HEK293 (cell line): ENCODE results near the gene EXOC1.

Source experiments
- CTCF ChIA-PET: fragments of 350-600 bp; formaldehyde crosslinking; extraction: SDS; loops from one replicate; lab custom pipeline; 2021; ENCODE audit warnings: antibody characterized with exemption; lab: Yijun Ruan, JAX
- POLR2A ChIA-PET: fragments of 300-600 bp; formaldehyde crosslinking; extraction: SDS; loops from one replicate; lab custom pipeline; 2020; ENCODE audit warnings: antibody characterized with exemption, inconsistent platforms; lab: Yijun Ruan, JAX
- H3K27ac ChIP-seq: fragments of 200-500 bp; sonication (Bioruptor generic); 2 replicates; pipeline ENCODE4 v1.5.1; 2014; ENCODE audit warnings: low read depth, low read length, control low read depth, inconsistent platforms; ENCODE audit errors: extremely low read depth
- H3K36me3 ChIP-seq, 2 experiments: fragments of 200-500 bp in 1 of 2; sonication (Bioruptor generic) in 1 of 2; 1 replicate in 1 of 2; 2 replicates in 1 of 2; pipeline ENCODE4 v1.5.1; 2014 to 2017; ENCODE audit warnings: inconsistent platforms in 2 of 2, low read length in 2 of 2; ENCODE audit not compliant: control insufficient read depth in 2 of 2, insufficient read depth in 1 of 2
- H3K4me1 ChIP-seq: fragments of 200-500 bp; sonication (Bioruptor generic); 2 replicates; pipeline ENCODE4 v1.5.1; 2014; ENCODE audit warnings: mild to moderate bottlenecking, low read length, inconsistent platforms; ENCODE audit not compliant: control insufficient read depth, insufficient read depth
- H3K4me3 ChIP-seq: 2 replicates; pipeline ENCODE4 v1.5.1; 2011; ENCODE audit warnings: low read depth, mild to moderate bottlenecking, control low read depth, low read length, moderate library complexity
- H3K9me3 ChIP-seq: fragments of 200-500 bp; sonication (Bioruptor generic); 2 replicates; pipeline ENCODE4 v1.5.1; 2014; ENCODE audit warnings: low read depth, low read length, inconsistent platforms; ENCODE audit not compliant: control insufficient read depth, insufficient read depth
- CTCF ChIP-seq: fragments of 450-650 bp; formaldehyde crosslinking; IDR thresholded peaks from 2 replicates; pipeline ENCODE4 v1.5.1; 2016; ENCODE audit warnings: missing biosample characterization, missing genetic modification characterization
- IKZF3 ChIP-seq: fragments of 450-650 bp; IDR thresholded peaks from 2 replicates; pipeline ENCODE4 v1.5.0; 2018; ENCODE audit warnings: missing biosample characterization, mild to moderate bottlenecking, missing genetic modification characterization, moderate library complexity
- MYNN ChIP-seq: fragments of 450-650 bp; formaldehyde crosslinking; IDR thresholded peaks from 2 replicates; pipeline ENCODE4 v1.5.1; 2016; ENCODE audit warnings: missing biosample characterization, missing genetic modification characterization, borderline replicate concordance
- REST ChIP-seq: fragments of 450-650 bp; formaldehyde crosslinking; IDR thresholded peaks from 2 replicates; pipeline ENCODE4 v1.5.1; 2016; ENCODE audit warnings: missing biosample characterization, missing genetic modification characterization
- SCRT2 ChIP-seq: fragments of 450-650 bp; formaldehyde crosslinking; IDR thresholded peaks from 2 replicates; pipeline ENCODE4 v1.5.1; 2016; ENCODE audit warnings: missing biosample characterization, missing genetic modification characterization
- ZBTB49 ChIP-seq: fragments of 450-650 bp; formaldehyde crosslinking; IDR thresholded peaks from 2 replicates; pipeline ENCODE4 v1.5.1; 2016; ENCODE audit warnings: missing biosample characterization, missing genetic modification characterization, low read depth
- ZBTB8A ChIP-seq: fragments of 450-650 bp; formaldehyde crosslinking; IDR thresholded peaks from 2 replicates; pipeline ENCODE4 v1.5.1; 2016; ENCODE audit warnings: missing biosample characterization, missing genetic modification characterization
- ZIC2 ChIP-seq: fragments of 450-650 bp; formaldehyde crosslinking; IDR thresholded peaks from 2 replicates; pipeline ENCODE4 v1.5.1; 2016; ENCODE audit warnings: missing biosample characterization, missing genetic modification characterization
- ZNF132 ChIP-seq: fragments of 450-650 bp; formaldehyde crosslinking; IDR thresholded peaks from 2 replicates; pipeline ENCODE4 v1.5.1; 2017; ENCODE audit warnings: missing biosample characterization, missing genetic modification characterization, borderline replicate concordance
- ZNF146 ChIP-seq: fragments of 450-650 bp; formaldehyde crosslinking; IDR thresholded peaks from 2 replicates; pipeline ENCODE4 v1.5.1; 2016; ENCODE audit warnings: missing biosample characterization, missing genetic modification characterization
- ZNF184 ChIP-seq: fragments of 450-650 bp; IDR thresholded peaks from 2 replicates; pipeline ENCODE4 v1.5.1; 2018; ENCODE audit warnings: missing biosample characterization, mild to moderate bottlenecking, missing genetic modification characterization
- ZNF19 ChIP-seq: fragments of 450-650 bp; formaldehyde crosslinking; IDR thresholded peaks from 2 replicates; pipeline ENCODE4; 2016; ENCODE audit warnings: missing biosample characterization, missing genetic modification characterization, low read depth
- ZNF391 ChIP-seq: fragments of 450-650 bp; formaldehyde crosslinking; IDR thresholded peaks from 2 replicates; pipeline ENCODE4 v1.5.1; 2016; ENCODE audit warnings: low read depth, missing biosample characterization, missing genetic modification characterization, borderline replicate concordance
- ZNF549 ChIP-seq: fragments of 450-650 bp; IDR thresholded peaks from 2 replicates; pipeline ENCODE4 v1.5.1; 2018; ENCODE audit warnings: missing biosample characterization, missing genetic modification characterization, mild to moderate bottlenecking, inconsistent platforms, moderate library complexity
- ZNF610 ChIP-seq: fragments of 450-650 bp; formaldehyde crosslinking; IDR thresholded peaks from 2 replicates; pipeline ENCODE4 v1.5.1; 2016; ENCODE audit warnings: missing biosample characterization, missing genetic modification characterization, borderline replicate concordance
- ZNF621 ChIP-seq: fragments of 450-650 bp; formaldehyde crosslinking; IDR thresholded peaks from 2 replicates; pipeline ENCODE4 v1.5.1; 2017; ENCODE audit warnings: missing biosample characterization, missing genetic modification characterization
- ZNF624 ChIP-seq: fragments of 450-650 bp; formaldehyde crosslinking; IDR thresholded peaks from 2 replicates; pipeline ENCODE4 v1.5.1; 2017; ENCODE audit warnings: missing biosample characterization, missing genetic modification characterization
- ZNF747 ChIP-seq: fragments of 450-650 bp; formaldehyde crosslinking; IDR thresholded peaks from 2 replicates; pipeline ENCODE4 v1.5.1; 2016; ENCODE audit warnings: missing biosample characterization, missing genetic modification characterization
- ZNF830 ChIP-seq: fragments of 450-650 bp; IDR thresholded peaks from 2 replicates; pipeline ENCODE4 v1.5.0; 2018; ENCODE audit warnings: missing biosample characterization, missing genetic modification characterization, low read depth, mild to moderate bottlenecking, moderate library complexity
- ZXDB ChIP-seq: fragments of 450-650 bp; formaldehyde crosslinking; IDR thresholded peaks from 2 replicates; pipeline ENCODE4 v1.5.1; 2016; ENCODE audit warnings: missing biosample characterization, missing genetic modification characterization

Gene EXOC1

GRCh38 chr4:55902677-55903076, 49.2 kb downstream of the EXOC1 start:
- peaks cover 0 to 24% of the 10 kb centered on the region in 2 experiments for H3K36me3 ChIP-seq
- no peaks in the 10 kb centered on the region for H3K9me3 ChIP-seq
- POLR2A ChIA-PET, result no interaction called here
- H3K4me1 ChIP-seq, result no peaks in the 10 kb centered on the region
- no peak overlapping the region for H3K4me3 ChIP-seq
- H3K27ac ChIP-seq, result no peak overlapping the region
- CTCF ChIA-PET, result interaction anchor here (0.7 kb wide), 1 partner anchor 306 kb away, joined by 5 read pairs; no protein-coding TSS in a partner anchor
- no peak for TF ChIP-seq ZXDB (tag by site-specific recombination)
- no peak for TF ChIP-seq ZNF184 (tag by site-specific recombination)
- TF ChIP-seq ZNF19 (tag by site-specific recombination), result no peak
- TF ChIP-seq ZNF747 (tag by site-specific recombination), result no peak
- no peak for TF ChIP-seq ZBTB49
- no peak for TF ChIP-seq ZNF621 (tag by site-specific recombination)
- no peak for TF ChIP-seq REST (tag by site-specific recombination)
- TF ChIP-seq ZNF624, result no peak

GRCh38 chr4:55903577-55903976, 50.1 kb downstream of the EXOC1 start:
- CTCF ChIA-PET, result interaction anchor here (0.7 kb wide), 1 partner anchor 307 kb away, joined by 5 read pairs; no protein-coding TSS in a partner anchor
- Histone ChIP-seq H3K36me3 (peaks cover 0 to 24% of the 10 kb centered on the region in 2 experiments; a peak in 2 of 3 replicates), H3K9me3 (no peaks in the 10 kb centered on the region), H3K4me1 (no peaks in the 10 kb centered on the region), H3K27ac (no peak overlapping the region), H3K4me3 (no peak overlapping the region)
- TF ChIP-seq ZNF391, result no peak
- TF ChIP-seq CTCF (tag by site-specific recombination), result no peak
- TF ChIP-seq ZNF132 (tag by site-specific recombination), result no peak
- TF ChIP-seq IKZF3 (tag by site-specific recombination), result no peak
- TF ChIP-seq ZNF549 (tag by site-specific recombination), result no peak
- no peak for TF ChIP-seq ZNF610 (tag by site-specific recombination)
- no peak for TF ChIP-seq ZNF146 (tag by site-specific recombination)
- no peak for TF ChIP-seq ZIC2 (tag by site-specific recombination)
- no peak for TF ChIP-seq SCRT2 (tag by site-specific recombination)
- TF ChIP-seq ZBTB8A, result no peak
- no peak for TF ChIP-seq MYNN (tag by site-specific recombination)
- no peak for TF ChIP-seq ZNF830 (tag by site-specific recombination)
- POLR2A ChIA-PET, result interaction anchor here (0.6 kb wide), 1 partner anchor 238 kb away, joined by 8 read pairs; no protein-coding TSS in a partner anchor
